NCI-H128 (cell line): Measurements from ENCODE around the gene CACHD1.
A peak's percentile ranks its signal among the peaks of the same experiment; 100 is the strongest.
"Not testable (repeated sequence)": the region's sequence is repeated elsewhere in the genome, so short reads cannot be mapped to it uniquely, and the experiment has no call there.

Experiments used
- DNase-seq: peaks from one replicate; lab custom pipeline; 2025; ENCODE audit not compliant: unreplicated experiment; lab: John Stamatoyannopoulos, UW

CACHD1 gene

DNA sequence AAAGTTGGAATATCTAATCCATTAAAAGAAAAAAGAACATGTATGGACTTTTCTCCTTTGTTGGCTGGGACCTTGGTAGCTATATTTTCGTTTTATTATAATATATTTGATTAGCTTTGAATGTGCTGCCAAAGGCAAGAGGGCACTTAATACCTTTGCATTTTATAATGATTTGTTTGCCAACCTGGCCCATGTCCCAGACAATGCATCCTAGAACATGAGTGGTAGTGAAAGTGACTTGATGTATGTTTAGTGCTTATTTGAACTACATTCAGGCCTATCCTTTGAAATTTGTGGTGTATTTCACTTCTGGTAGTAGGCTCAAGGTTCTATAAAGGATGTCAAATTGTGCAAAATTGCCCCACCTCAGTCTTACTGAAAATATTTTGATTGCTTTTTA, 25.9 kb downstream of the CACHD1 start:
- peak; percentile 10 for DNase-seq

DNA sequence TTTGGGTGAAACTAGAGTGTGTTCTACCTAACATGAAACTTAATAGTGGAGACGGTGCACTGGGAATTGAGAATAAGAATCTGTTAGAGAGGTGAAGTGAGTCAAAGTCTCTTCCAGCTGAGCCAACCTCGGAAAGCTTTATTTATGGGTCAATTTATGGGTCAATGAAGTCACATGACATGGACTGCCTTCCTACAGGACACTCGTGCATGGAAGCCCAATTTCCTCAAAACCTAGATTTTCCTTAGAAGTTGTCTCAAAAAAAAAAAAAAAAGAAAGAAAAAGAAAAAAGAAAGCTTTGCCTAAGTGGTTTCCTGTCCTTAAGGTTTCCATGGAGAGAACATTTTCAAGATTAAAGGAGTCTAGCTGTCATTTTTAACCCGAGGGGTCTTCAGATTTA, 26.7 kb downstream of the CACHD1 start:
- no peak for DNase-seq

DNA sequence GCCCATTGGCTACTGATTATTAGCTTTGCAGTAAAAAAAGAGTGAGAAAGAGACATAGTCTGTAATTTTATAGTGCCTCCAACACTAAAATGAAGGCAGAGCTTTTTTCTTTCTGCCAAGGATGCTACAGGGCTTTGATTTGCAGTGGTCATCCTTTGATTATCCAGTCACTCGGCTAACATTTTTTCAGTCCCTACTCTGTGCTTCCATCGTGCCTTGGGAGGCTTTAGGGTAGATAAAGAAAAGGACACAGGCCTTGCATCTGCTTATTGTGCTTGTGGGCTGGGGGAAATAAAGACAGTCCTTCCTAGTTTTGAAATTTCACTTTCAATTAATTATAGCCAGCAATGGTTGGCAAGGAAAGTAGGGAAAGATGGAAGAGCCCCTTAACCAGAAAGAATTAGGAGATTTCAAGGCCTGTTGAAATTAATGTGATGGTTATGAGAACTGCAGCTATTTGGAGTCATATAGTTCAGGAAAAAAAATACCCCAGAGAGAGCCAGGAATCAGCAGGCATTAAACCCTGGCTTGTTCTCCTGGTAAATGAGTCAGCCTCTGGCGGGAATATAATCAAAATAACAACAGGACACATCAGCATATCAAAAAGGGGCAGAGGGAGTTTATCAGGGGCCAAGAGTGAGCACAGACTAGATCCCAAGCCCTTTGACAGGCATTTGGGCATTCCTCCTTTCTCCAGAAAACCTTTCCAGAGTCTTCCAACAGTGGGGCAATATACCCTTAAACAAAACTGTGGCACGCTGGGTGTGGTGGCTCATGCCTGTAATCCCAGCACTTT, 27.4 kb downstream of the CACHD1 start:
- no peak for DNase-seq

DNA sequence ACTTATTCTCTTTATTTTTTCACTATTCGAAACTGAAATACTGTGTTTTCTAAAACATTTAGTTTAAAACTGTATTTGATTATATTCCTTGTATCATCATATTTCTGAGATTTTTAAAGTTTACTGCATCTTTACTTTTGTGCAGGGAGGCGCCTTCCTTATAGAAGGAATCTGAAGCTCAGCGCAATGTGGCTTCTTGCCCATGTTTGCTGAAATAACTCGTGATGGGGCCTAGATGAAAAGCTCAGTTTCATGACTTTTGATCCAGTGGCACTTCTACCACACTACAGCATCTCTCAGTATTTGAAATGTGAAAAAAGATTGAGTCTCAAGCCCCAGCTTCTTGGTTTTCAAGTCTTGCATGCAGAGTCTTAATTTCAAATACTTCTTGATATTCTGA, 28.4 kb downstream of the CACHD1 start:
- DNase-seq: no peak

DNA sequence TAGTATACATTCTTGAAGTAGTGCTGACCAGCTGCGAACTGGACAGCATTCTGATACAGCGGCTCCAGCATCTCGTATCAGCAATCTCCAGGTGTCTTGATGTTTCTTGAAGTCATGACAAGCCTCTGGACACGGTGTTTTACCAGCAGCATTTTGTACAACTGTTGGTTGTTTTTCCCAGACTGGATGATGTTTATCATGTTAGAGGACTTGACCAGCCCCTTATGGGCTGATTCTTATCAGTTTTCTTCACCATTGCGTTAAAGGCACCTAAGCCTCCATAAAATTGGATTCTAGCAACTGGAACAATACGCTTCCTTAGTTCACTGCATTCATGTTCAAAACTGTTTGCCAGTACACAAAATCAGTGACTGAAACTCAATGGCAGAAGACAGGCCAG, 29.1 kb downstream of the CACHD1 start:
- DNase-seq: no peak

DNA sequence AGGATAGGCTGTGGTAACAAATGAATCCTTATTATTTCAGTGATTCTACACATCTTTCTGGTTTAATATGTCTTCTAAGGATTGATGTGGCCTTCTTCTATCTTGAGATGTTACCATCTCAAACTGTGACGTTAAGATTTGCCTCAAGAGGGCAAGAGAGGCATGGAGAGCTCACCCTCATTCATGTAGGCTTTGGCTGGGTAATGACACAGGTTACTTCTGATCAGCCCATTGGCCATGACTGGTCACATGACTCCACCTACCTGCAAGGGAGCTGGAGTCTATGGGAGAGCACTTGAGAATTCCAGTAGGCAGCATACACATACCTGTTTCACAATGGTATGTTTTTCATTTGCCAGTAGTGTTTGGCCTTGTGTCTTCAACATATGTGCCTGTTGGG, 30.0 kb downstream of the CACHD1 start:
- DNase-seq: no peak

DNA sequence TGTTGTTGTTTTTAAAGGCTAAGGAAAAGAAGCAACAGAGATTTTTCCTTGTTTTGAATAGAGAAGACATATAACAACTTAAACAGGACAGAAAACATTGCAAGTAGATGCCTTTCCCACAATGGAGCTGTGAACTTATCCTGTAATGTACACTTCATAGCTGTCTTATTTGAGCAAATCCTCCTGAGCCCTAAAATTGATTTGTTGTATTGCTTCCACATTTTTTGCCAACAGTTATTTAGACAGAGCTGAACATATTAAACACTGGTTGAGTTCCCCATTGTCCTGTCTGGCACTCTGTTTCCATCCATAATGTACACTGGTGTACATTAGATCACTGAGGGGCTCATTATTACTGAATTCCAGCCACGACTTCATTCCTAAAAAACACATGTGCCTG, 32.2 kb downstream of the CACHD1 start:
- no peak for DNase-seq

DNA sequence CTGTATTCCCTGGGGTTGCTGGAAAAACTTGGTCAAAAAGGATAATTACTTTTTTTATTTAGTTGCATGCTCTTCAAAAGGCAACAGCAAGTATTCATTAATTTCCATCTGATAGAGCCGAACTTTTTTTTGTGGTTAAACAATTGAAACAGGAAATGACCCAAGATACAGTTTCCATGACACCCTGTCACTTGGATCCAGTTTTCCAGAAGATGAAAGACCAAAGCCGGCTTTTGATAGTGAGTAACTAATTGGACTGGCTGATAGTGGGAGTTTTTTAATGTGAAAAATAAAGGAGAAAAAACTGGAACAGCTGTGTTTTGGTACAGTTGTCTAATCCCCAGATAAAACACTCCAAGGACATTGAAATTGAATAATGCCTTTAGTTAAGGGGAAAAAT, 33.0 kb downstream of the CACHD1 start:
- DNase-seq: no peak

DNA sequence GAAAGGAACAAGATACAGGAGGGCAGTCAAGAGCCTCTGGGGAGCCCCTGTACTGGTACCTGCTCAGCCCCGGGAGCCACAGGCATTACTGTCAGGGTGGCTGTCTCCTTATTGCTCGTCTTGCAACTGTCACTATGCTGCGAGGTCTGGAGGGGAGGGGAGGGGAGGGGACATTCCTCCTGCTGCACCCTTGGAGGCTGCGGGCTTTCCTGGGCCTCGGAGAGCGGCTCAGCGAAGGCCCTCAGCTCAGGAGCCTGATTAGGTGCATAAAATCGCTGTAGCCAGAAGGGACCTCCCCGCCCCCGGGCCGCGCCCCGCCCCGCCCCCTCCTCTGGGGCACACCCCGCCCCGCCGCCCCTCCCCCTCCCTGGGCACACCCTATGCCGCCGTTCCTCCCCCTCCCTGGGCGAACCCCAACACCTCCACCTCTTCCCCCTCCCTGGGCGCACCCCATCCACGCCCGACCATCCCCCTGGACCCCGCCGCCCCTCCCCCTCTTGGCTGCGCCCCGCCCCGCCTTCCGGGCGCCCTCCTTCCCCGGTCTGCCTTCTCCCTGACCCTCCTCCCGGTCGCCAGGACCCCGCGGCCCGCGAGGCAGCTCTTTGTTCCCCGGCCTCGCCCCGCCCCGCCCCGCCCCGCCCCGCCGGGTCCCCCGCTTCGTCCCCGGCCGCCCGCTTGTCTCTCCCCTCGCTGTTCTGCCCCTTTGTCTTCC, 35.5 kb downstream of the CACHD1 start:
- no peak for DNase-seq

DNA sequence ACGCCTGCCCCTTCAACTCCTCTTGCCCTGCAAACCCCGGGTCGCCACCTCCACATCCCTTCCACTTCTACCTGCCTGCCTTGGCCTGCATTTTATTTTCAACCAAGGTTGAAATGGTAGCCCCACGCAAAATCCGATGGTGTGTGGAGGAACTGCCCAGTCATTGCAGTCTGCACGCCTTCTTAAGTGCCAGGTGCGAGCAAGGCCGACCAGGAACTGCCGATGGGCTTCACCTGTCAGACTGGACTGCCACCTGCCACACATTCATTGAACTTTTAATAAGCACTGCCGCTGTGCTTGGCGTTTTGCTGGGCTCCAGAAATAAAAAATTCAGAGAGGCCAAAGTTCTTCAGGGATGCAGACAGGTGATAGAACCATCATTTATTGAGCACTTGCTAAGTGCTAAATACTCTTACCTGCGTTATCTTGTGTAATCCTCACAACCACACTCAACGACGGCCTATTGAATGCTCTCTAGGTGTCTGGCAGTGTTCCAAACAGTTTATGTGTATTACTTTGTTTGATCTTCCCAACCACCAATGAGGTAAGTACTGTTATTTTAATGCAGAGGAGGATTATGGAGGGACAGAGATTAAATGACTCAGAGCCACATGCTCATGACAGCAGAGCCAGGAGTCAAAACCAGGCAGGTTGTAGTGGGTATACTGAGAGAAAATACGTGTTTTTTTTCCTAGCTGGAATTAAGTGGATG, 36.2 kb downstream of the CACHD1 start:
- DNase-seq: peak; percentile 71

DNA sequence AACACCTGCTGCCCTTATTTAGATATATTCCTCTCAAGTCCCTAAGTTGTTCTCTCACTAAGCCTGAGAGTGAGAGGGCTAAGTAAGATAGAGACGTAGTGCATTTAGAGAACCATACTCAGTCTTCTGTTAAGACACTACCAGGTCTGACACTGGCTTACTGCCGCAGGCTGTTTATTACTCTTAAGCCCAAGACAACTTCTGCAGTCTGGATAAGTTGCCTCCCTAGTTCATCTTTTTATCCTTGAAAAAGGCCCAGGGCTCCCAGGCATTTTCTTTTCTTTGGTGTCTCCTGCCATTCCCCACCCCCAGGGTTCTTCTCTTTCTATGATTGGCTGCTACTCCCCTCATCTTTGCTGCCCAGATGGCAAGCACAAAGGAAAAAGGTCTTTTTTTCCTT, 38.7 kb downstream of the CACHD1 start:
- no peak for DNase-seq

DNA sequence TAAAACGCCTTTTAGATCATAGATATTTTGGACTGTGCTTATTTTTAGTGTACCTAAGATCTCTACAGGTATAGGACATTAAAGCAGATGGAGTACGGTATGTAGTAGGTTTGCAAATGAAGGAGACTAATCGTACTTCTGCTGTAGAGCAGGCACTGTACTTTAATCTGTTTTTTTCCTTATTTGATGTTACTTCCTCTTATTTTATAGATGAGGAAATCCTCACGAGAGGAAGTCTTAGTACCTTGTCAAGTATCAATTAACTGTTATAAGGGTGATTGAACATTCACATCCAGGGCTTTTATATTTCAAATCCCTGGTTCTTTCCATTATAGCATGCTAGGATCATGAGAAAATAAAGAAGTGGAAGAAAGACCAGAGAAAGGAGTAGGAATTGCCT, 41.1 kb downstream of the CACHD1 start:
- DNase-seq: no peak

DNA sequence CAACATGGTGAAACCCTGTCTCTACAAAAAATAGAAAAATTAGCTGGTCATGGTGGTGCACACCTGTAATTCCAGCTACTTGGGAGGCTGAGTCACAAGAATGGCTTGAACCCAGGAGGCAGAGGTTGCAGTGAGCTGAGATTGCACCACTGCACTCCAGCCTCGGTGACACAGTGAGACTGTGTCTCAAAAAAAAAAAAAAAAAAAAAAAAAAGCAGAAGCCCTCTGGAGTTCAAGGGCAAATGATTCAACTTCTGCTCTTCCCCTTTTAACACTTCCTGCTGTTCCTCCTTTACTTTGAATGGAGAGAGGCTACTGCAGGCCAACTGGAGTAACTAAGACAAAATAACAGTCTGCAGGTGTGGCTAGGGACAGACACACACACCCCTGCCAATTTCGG, 42.3 kb downstream of the CACHD1 start:
- not testable (repeated sequence) for DNase-seq

DNA sequence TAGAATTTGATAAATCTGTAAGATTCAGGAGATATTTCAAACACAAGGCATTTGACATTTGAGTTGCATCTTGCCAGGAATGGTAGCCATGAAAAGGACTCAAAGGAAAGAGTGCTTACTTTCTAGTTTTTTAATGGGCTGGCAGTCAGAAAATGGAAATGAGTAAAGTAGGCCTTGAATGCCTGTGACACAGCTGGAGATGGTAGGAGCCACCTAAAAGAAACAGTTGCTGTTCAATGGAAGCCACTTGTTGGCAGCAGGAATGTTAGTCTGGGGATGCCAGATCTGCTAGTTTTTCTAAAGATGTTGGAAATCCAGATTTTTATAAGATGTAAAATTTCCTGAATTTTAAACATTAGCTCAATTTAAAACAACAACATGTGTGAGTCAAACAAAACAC, 43.6 kb downstream of the CACHD1 start:
- DNase-seq: no peak

DNA sequence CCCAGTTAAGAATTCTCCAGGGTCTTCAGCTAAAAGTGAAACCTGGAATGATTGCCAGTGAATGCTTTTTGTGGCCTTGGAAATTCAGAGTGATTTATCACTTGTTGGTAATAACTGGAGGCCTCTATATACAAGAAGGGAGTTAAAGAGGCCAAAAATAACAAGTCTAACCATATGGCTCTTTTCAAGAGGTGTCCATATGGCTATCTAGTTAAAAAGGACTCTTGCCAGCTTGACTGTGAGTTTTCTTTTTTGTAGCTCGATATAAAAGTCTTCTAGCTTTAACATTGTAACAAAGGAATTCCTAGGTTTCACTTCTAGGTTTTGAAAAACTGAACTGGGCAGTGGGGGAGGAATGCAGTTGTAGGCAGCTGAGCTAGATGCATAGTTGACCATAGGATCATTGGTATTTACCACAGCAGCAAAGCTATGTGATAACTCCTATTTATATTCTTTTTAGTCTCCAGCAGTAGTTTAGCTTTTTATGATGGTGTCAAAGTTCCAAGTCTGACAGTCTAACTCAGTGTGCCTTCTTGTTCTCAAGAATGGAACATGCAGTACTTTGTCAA, 44.4 kb downstream of the CACHD1 start:
- no peak for DNase-seq

DNA sequence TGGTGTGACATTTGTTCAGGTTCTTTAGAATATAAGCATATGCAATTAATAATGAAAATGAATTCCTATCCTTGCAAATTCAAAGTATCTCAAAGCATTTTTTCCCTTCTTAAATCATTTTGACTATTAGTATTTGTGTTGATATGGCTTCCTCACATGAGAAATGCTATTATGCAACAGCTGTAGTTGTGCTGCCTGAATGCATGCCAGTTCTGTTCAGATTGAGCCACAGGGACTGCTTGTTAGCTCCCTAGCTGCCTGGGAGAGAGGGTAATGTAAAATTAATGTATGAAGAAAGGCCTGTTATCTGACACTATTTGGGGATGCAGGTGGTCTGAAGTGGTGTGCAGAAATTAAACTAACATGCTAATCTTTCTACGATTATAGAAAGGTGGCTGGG, 45.5 kb downstream of the CACHD1 start:
- DNase-seq: no peak

DNA sequence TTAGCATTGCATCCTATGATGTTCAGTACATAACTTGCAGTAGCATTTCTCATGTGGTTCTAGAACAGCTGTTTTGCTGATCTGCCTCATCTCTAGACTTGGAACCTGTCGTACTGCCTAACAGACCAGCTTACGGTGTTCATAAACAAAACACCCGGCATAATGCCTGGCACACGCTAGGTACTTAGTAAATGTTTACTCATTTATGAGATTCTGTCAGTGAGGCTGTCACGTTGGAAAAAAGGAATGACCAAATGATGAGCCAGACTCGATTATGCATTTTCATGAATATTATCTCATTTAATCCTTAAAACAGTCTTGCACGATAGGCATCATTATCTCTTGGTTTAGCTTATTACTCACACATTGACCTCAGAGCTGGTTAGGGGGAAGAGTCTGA, 46.4 kb downstream of the CACHD1 start:
- no peak for DNase-seq

DNA sequence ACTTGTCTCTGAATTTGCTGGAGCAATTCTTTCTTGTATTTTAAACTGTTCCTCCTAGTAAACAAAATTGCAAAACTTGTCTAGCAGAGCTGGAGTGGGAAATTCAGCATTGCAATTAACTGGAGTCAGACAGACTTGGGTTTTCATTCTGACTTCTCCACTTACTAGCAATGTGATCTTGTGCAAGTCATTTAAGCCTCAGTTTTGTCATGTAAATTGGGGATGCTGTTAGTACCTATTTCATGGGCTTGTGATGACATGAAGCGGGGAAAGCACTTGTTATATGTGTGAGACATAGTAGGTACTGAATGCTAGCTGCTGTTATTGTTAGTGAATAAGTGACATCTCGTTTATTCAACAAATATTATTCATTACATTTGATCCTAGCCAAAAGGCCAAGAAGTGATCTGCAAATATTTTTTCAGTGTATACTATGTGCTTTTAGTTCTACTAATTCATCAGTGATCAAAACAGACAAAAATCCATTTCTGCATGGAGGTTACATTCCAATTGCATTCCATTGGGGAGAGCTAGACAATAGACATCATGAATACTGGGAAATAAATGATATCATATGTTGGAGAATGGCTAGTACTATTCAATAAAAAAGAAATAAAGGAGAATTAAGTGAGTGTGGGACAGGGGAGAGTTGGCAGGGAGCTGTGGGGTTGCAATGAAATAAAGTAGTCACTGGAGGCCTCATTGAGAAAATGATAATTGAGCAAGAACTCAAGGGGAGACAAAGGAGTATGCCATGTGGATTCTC, 47.1 kb downstream of the CACHD1 start:
- DNase-seq: no peak

DNA sequence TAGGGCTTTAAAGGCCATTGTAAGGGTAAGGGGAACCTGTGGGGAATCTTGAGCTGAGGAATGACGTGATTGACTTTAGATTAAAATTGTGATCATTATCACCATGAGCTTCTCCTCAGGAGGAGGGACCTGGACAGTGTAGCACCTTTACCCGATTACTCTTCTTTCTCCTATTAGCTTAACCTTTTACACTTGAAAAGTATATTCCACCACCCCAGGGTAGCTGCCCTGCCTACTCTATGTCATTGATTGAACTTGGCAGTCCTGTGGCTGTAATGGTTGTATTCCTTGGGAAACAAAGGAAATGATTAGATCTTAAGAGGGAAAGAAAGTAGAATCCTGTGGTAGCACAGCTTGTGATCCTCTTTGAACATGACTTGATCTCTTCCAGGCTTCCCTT, 47.7 kb downstream of the CACHD1 start:
- DNase-seq: no peak

DNA sequence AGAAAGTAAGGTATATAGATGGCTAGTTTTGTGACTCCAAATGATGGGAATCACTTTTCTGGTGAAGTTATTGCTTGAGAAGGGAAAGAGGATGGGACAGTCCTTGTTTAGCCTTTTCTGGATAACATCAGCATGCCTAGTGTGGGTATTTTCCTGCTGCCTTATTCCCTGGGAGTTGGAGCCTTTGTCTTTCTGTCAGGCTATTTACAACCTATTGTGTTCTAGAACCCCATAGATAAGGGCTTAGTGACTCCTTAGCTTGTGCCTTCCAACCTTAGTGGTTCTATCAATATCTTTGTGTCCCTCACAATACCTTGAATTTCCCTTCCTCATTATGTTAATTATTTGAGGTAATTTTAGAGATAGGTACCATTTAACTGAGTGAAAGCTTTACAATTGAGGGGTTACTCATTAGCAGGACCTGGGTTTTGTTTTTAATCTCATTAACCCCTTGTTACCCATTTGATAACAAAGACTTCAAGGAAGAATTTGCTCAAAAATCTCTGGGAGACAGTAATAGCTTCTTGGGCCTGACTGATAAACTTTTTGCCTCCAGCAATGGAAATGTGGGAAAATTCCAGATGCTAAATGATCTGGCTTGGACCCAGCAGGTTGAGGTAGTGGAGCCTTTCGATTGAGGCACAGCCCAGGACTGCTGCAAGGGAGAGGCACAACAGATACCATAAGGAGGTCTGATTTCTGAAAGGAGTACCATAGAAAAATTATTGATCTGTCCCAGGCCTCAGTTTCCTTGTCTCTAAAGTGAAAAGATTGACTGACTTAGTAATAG, 49.0 kb downstream of the CACHD1 start:
- no peak for DNase-seq
